Measurements from ENCODE around the gene TWSG1.

- TF ChIP-seq EP300 (IDR thresholded peaks at IDR 0.05) (no peak), POLR2A (IDR thresholded peaks at IDR 0.05) (no peak)
Measured at GRCh38 chr18:9336827-9337226, 2.3 kb downstream of the TWSG1 start.
